ENCODE data around the gene CDH13. TPM values are rescaled to one million over a fixed set of nuclear protein-coding genes. Genes with fewer than 3 reads are reported as not detected.

Gene CDH13
- total and polyA plus RNA-seq, 2 of the 8 experiments (the other 6 are each of a cell fraction or from before 2014, with no cell fraction given): 2.3 to 2.4 TPM

GRCh38 chr16:83568345-83568744 is 941.6 kb downstream of the CDH13 start (continued):
- TF ChIP-seq KDM1A (IDR thresholded peaks at IDR 0.05; ENCODE audit: borderline replicate concordance, low read length): no peak
- TF ChIP-seq TEAD4 (IDR thresholded peaks at IDR 0.05; ENCODE audit: low read depth, low read length): no peak
